Lower leg skin (tissue), 4 donors: Measurements from ENCODE around the gene SNRPA. TPM values are rescaled to one million over a fixed set of nuclear protein-coding genes. Genes with fewer than 3 reads are reported as not detected.
"Not testable (repeated sequence)": the region's sequence is repeated elsewhere in the genome, so short reads cannot be mapped to it uniquely, and the experiment has no call there.

Experiments
- DNase-seq, 2 donors: peaks; one replicate each; pipeline ENCODE4 v3.0.0-alpha.2; 2019; ENCODE audit warnings: low spot score in 2 of 2
- H3K4me3 ChIP-seq: fragments of 200-600 bp; sonication (generic); 2 replicates; pipeline ENCODE4 v1.5.1; 2017; ENCODE audit warnings: mild to moderate bottlenecking, low read depth; ENCODE audit not compliant: poor library complexity, severe bottlenecking
- POLR2A ChIP-seq, 2 donors: fragments of 450-650 bp; IDR thresholded peaks; one replicate each; pipeline ENCODE4 v1.6.1; 2016 to 2017; ENCODE audit warnings: antibody characterized with exemption in 2 of 2, mild to moderate bottlenecking in 1 of 2, moderate library complexity in 1 of 2
- WGBS, 2 donors: methylation state at CpG; one replicate each; pipeline ENCODE4 v1.1.5; 2018; 5-methylcytosine and 5-hydroxymethylcytosine counted together
- intact Hi-C: fragments of 100-400 bp; cut with DNase I; formaldehyde crosslinking; loops from one replicate; pipeline ENCODE4 v1.15.0; 2023; ENCODE audit warnings: low total_unique reads
- total RNA-seq, 4 donors: library from RNA; depleted of rRNA; stranded (reverse); fragments of >200 nt; gene quantifications; one replicate each; pipeline ENCODE4 v1.1.0, GENCODE V29; 2016
- TF ChIP-seq, protein P1 (sequence below), 3 donors: fragments of 450-650 bp; IDR thresholded peaks; one replicate each; pipeline ENCODE4 v1.5.1; 2016; ENCODE audit warnings: antibody characterized with exemption in 3 of 3, mild to moderate bottlenecking in 3 of 3, moderate library complexity in 2 of 3

The SNRPA gene
- total RNA-seq, 4 donors from 2014 or later: 18.0 to 52.4 (median 44.9) TPM

DNA sequence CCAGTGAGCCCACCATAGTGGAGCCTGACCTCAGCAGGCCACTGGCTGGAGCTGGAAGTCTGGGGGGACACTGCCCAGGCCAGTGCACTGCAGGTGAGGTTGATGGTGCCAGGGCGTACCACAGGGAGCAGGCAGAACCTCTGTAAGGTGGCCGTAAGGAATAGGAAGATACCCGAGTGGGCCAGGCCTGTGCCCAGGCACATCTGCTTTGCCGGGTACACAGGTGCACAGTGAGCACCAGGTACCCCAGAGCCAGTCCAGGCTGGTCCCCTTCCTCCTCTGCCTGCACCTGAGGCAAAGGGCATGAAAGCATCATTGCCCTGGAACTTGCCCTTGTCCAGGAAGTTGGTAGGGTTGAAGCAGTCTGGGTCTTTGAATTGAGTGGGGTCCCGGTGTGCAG lies 57.5 kb downstream of the SNRPA start:
- 68 to 95% methylated on average over 4 to 5 of the region's 5 CpGs for WGBS, 2 donors
- intact Hi-C loops: loop anchor here (5.0 kb wide), 1 partner anchor 146 kb away; no protein-coding TSS in a partner anchor
- no peak for TF ChIP-seq POLR2A (IDR thresholded peaks at IDR 0.05)
- TF ChIP-seq, protein P1, sequence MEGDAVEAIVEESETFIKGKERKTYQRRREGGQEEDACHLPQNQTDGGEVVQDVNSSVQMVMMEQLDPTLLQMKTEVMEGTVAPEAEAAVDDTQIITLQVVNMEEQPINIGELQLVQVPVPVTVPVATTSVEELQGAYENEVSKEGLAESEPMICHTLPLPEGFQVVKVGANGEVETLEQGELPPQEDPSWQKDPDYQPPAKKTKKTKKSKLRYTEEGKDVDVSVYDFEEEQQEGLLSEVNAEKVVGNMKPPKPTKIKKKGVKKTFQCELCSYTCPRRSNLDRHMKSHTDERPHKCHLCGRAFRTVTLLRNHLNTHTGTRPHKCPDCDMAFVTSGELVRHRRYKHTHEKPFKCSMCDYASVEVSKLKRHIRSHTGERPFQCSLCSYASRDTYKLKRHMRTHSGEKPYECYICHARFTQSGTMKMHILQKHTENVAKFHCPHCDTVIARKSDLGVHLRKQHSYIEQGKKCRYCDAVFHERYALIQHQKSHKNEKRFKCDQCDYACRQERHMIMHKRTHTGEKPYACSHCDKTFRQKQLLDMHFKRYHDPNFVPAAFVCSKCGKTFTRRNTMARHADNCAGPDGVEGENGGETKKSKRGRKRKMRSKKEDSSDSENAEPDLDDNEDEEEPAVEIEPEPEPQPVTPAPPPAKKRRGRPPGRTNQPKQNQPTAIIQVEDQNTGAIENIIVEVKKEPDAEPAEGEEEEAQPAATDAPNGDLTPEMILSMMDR (IDR thresholded peaks at IDR 0.05): no peak
- no peak overlapping the region for H3K4me3 ChIP-seq
- no peak for DNase-seq

DNA sequence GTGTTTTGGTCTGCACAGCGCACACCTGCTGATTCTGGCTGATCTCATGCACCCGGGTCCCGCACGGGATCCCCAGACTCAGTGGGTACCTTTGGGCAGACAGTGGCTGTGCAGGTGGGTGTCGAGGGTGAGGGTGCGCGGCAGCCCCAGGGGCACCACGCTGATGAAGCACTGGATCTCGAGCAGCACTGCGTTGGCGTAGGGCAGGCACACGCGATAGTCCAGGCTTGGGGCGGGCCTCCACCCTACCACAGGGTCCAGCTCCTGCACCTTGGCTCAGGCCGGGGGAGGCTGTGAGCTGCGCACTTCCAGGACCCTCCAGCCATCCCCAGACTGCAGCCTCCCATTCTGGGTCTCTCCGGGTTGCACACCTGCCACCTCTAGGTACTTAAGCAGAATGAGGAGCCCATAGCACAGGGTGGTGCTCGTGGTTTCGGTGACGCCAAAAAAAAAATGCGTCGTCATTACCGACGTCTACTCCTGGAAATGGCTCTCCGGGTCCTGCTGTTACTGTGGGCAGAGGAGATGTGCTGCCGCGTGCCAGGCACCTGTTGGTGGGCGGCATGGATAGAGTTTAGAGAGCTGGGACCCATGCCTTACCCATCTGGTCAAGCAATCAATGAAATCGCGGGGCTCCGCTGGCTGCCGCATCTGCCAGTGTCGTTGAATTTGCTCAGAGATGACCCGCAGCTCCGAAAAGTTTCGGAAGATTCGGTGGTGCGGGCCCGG lies 58.5 kb downstream of the SNRPA start:
- intact Hi-C loops: loop anchor here (5.0 kb wide), 2 partner anchors 147 to 323 kb away; no protein-coding TSS in a partner anchor
- no peak for DNase-seq
- no peak overlapping the region for H3K4me3 ChIP-seq
- no peak for TF ChIP-seq POLR2A (IDR thresholded peaks at IDR 0.05)
- TF ChIP-seq, protein P1 (IDR thresholded peaks at IDR 0.05): no peak
- 88 to 93% methylated on average over 33 to 35 of the region's 39 CpGs for WGBS, 2 donors

DNA sequence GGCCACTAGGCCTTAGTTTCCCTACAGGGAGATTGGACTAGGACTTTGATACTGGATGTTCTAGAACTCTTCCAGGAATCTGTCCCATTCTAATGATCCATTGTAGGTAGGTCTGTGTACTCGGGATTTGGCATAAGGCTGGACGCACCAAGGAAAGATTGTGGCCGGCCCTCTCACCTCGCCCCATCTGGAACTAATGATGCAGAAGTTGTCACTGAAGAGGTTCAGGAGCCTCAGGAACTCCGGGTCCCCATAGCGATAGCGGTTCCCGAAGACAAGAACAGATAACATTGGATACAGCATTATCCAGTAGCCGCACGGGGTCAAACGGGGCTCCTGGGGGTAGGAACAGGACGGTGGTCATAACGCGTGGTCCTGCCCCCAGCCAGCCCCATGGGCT lies 59.2 kb downstream of the SNRPA start:
- TF ChIP-seq, protein P1 (IDR thresholded peaks at IDR 0.05): no peak
- no peak for TF ChIP-seq POLR2A (IDR thresholded peaks at IDR 0.05)
- intact Hi-C loops: loop anchor here (5.0 kb wide), 1 partner anchor 322 kb away; no protein-coding TSS in a partner anchor

DNA sequence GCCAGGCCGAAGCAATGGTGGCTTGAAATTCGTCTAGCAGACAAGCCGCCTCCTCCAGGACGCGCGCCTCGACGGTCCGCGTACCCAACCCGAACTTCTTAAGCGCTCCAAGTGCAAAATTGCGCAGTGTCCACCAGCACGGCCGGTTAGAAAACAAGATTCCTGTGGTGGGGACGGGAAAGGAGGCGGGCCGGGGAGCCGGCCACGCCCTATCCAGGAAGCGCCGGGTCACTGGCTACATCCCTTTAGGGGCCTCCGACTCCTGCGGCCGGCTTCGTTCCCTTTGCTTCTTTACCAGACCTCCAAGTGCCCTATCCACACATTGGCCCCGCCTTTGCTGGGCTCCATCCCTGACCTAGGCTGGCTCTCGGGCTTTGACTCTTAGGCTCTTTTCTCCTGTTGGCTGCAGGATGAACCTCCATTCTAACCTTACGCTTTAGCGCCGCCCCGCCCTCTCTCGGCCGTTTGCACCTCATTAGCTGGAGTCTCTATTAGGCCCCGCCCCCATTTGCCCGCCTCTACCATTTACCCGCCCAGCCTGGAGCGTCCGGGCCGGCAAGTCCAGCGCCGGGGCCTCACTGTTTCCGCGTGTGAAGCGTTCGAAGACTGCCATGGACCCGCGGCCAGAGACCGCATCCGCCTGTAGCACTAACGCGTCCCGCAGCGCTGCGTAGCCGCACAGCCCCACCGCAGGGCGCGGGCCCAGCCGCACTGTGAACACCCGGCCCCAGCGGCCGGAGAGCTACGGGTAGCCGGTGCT lies 59.8 kb downstream of the SNRPA start:
- DNase-seq: peak; percentile 76 to 96

More for the DNA sequence above, 59.2 kb downstream of the SNRPA start:
- 49 to 62% methylated on average over 14 of the region's 14 CpGs for WGBS, 2 donors
- no peak for DNase-seq
- H3K4me3 ChIP-seq: peak overlapping the region; percentile 17

DNA sequence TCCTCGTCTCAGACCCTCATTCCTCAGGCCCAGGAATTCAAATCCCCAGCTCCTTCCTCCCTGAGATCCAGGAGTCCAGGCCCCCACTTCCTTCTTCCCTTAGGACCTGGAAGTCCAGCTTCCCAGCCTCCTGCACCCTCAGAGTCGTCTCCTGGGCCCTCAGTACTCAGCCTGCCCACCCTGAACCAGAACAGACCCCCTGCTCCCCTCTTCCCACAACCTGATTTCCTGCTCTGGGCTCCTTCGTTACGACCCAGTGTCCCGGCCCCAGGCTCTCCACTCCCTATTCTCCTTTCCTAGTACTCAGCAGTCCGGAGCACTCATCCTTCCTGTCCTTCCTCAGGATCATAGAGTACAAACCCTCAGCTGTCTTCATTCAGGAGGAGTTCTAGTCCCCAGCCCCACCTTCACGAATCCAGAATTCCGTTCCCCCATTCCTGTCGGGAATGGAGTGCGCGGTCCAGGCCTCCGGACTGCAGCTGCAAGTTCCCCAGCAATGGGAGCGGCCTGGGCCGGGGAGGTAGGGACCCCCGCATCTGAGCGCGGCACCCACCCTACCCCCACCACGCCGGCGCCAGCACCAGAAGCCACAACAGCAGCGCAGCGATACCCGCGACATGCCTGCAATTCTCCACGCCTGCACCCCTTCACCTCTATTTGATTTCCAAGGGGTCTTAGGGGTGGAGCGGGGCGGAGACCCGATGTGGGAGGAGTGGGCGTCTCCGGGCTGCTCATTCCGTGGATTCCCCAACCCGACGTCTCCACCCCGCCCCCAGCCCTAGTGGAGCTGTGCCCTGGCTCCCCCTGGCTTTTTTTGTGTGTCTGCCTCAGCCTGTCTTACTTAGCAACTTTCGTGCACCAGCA lies 60.7 kb downstream of the SNRPA start:
- peak overlapping the region; percentile 12 for H3K4me3 ChIP-seq
- intact Hi-C loops: loop anchor here (5.0 kb wide), 1 partner anchor 321 kb away; no protein-coding TSS in a partner anchor
- TF ChIP-seq, protein P1 (IDR thresholded peaks at IDR 0.05): no peak
- TF ChIP-seq POLR2A (IDR thresholded peaks at IDR 0.05): no peak
- DNase-seq: no peak
- WGBS, 2 donors: 17 to 25% methylated on average over 27 to 30 of the region's 35 CpGs

More for the DNA sequence above, 59.8 kb downstream of the SNRPA start:
- intact Hi-C loops: loop anchor here (5.0 kb wide), 1 partner anchor 321 kb away; no protein-coding TSS in a partner anchor
- H3K4me3 ChIP-seq: peak overlapping the region; percentile 12
- WGBS, 2 donors: 3 to 4% methylated on average over 31 to 43 of the region's 65 CpGs

DNA sequence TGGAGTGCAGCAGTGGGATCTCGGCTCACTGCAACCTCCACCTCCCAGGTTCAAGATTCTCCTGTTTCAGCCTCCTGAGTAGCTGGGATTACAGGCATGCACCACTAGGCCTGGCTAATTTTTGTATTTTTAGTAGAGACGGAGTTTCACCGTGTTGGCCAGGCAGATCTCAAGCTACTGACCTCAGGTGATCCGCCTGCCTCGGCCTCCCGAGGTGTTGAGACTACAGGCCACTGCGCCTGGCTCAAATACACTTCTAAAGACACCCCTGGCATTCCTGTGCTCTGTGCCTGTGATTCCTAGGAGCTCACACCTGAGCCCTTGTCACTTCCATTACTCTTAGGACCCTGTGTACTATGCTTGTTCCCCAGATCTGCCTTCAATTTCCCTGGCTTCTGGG lies 61.6 kb downstream of the SNRPA start:
- 90% methylated on average over 7 of the region's 7 CpGs for WGBS, 2 donors
- intact Hi-C loops: loop anchor here (5.0 kb wide), 1 partner anchor 320 kb away; no protein-coding TSS in a partner anchor

More for the DNA sequence above, 61.6 kb downstream of the SNRPA start:
- DNase-seq, H3K4me3 ChIP-seq: not testable (repeated sequence)
